Esophagus muscularis mucosa (tissue), 4 donors: Measurements from ENCODE around the gene TUBB2B.

Experiments
- EP300 ChIP-seq: sonication (generic); formaldehyde crosslinking; IDR thresholded peaks from one replicate; pipeline ENCODE4 v1.6.1; 2017; ENCODE audit warnings: antibody characterized with exemption
- POLR2A ChIP-seq: fragments of 450-650 bp; IDR thresholded peaks from one replicate; pipeline ENCODE4 v1.6.1; 2017; ENCODE audit warnings: antibody characterized with exemption, moderate library complexity, mild to moderate bottlenecking, low read depth
- POLR2AphosphoS5 ChIP-seq, 2 donors: sonication (generic); formaldehyde crosslinking; IDR thresholded peaks; one replicate each; pipeline ENCODE4 v1.6.1; 2017; ENCODE audit warnings: antibody characterized with exemption in 2 of 2
- TF ChIP-seq, protein P1 (sequence below), 3 experiments: fragments of 200-600 bp in 2 of 3; fragments of 450-650 bp in 1 of 3; sonication (generic) in 2 of 3; IDR thresholded peaks; one replicate each; pipeline ENCODE4 v1.5.1; 2017 to 2019; ENCODE audit warnings: antibody characterized with exemption in 3 of 3, mild to moderate bottlenecking in 2 of 3, moderate library complexity in 1 of 3

DNA sequence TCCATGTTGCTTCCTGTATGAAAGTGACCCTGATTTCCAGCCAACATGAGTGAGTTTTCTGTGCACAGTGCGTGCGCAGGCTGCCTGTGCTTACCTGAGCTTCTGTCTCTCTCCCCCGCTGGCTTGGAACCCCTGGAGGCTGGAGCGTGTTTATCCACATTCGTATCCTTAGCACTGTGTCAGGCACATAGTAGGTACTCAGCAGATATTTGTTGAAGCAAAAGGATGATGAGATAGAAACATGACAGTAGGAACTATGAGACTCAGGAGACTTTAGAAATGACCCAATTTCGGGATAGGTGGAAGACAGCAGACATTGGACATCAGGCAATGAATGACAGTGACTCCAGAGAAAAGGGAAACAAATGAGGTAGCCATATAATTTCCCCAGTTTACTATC lies 15.2 kb downstream of the TUBB2B start:
- TF ChIP-seq, protein P1, sequence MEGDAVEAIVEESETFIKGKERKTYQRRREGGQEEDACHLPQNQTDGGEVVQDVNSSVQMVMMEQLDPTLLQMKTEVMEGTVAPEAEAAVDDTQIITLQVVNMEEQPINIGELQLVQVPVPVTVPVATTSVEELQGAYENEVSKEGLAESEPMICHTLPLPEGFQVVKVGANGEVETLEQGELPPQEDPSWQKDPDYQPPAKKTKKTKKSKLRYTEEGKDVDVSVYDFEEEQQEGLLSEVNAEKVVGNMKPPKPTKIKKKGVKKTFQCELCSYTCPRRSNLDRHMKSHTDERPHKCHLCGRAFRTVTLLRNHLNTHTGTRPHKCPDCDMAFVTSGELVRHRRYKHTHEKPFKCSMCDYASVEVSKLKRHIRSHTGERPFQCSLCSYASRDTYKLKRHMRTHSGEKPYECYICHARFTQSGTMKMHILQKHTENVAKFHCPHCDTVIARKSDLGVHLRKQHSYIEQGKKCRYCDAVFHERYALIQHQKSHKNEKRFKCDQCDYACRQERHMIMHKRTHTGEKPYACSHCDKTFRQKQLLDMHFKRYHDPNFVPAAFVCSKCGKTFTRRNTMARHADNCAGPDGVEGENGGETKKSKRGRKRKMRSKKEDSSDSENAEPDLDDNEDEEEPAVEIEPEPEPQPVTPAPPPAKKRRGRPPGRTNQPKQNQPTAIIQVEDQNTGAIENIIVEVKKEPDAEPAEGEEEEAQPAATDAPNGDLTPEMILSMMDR (IDR thresholded peaks at IDR 0.05), result no peak
- no peak for TF ChIP-seq POLR2A
- TF ChIP-seq POLR2AphosphoS5 (IDR thresholded peaks at IDR 0.05), result no peak
- TF ChIP-seq EP300, result no peak
